ENCODE results near the gene FKBP11. TPM values are rescaled to one million over a fixed set of nuclear protein-coding genes. Genes with fewer than 3 reads are reported as not detected.

FKBP11 gene
- total RNA-seq, 1 experiment from 2014 or later: 6.0 TPM

DNA sequence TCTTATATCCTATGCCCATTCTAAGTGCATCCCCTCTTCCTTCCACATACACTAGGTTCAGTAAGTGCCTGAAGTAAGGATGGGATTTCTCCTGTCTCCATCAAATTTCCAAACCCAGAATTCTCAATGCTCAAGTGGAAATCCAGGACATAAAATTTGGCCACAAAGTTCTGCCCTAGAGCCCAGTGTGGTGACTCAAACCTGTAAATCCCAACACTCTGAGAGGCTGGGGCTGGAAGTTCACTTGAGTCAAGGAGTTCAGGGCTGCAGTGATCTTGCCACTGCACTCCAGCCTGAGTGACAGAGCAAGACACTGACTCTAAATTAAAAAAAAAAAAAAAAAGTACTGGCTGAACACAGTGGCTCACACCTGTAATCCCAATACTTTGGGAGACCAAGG lies 36.5 kb upstream of the FKBP11 start:
- no peak overlapping the region for H3K27ac ChIP-seq
- no peaks in the 10 kb centered on the region for H3K9me3 ChIP-seq (replicated peaks)
- peaks cover 5% of the 10 kb centered on the region for H3K27me3 ChIP-seq (replicated peaks)
- H3K4me1 ChIP-seq (replicated peaks): peaks cover 11% of the 10 kb centered on the region
- no peak overlapping the region for H3K4me3 ChIP-seq
- H3K36me3 ChIP-seq: peaks cover 5% of the 10 kb centered on the region; the same call in 1 of the 2 replicates
- no peak for DNase-seq (ENCODE audit: low read depth in 1 of 2, low spot score in 2 of 2)

DNA sequence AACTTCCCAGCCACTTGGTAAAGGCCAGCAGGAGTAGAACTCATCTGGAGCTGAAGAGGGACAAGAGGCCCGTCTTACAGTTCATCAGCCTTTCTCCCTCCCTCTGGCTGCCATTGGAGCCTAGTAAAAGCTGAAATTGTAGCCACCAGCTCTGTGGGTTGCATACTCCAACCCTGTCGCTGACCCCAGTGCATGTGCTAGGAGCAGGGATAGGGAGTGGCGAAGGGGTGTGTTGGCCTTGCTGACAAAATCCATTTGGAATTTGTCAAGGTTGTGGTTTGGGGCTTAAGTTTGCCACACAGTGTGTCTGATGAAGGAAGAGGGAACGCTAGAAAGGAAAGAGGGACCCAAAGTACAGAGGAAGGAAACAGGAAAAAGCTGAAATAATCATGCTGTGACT lies 36.0 kb upstream of the FKBP11 start:
- H3K9me3 ChIP-seq (replicated peaks): no peaks in the 10 kb centered on the region
- peaks cover 5% of the 10 kb centered on the region; the same call in 1 of the 2 replicates for H3K36me3 ChIP-seq
- no peak overlapping the region for H3K27ac ChIP-seq
- H3K4me1 ChIP-seq (replicated peaks): peaks cover 11% of the 10 kb centered on the region
- DNase-seq (ENCODE audit: low read depth in 1 of 2, low spot score in 2 of 2): no peak
- H3K4me3 ChIP-seq: no peak overlapping the region
- H3K27me3 ChIP-seq (replicated peaks): peaks cover 5% of the 10 kb centered on the region

- H3K36me3 ChIP-seq: peaks cover 8% of the 10 kb centered on the region
- H3K27me3 ChIP-seq (replicated peaks): peaks cover 5% of the 10 kb centered on the region
- no peak for DNase-seq (ENCODE audit: low read depth in 1 of 2, low spot score in 2 of 2)
- no peak overlapping the region for H3K4me3 ChIP-seq
- no peaks in the 10 kb centered on the region for H3K9me3 ChIP-seq (replicated peaks)
- H3K4me1 ChIP-seq (replicated peaks): peaks cover 14% of the 10 kb centered on the region
- no peak overlapping the region for H3K27ac ChIP-seq
Observed at GRCh38 chr12:48960834-48961233, 35.5 kb upstream of the FKBP11 start.

GRCh38 chr12:48958049-48958388 lies 32.7 kb upstream of the FKBP11 start:
- no peak overlapping the region for H3K27ac ChIP-seq
- H3K36me3 ChIP-seq: peaks cover 36% of the 10 kb centered on the region
- no peak for DNase-seq (ENCODE audit: low read depth in 1 of 2, low spot score in 2 of 2)
- peaks cover 23% of the 10 kb centered on the region for H3K4me1 ChIP-seq (replicated peaks)
- H3K9me3 ChIP-seq (replicated peaks): no peaks in the 10 kb centered on the region
- H3K27me3 ChIP-seq (replicated peaks): peaks cover 5% of the 10 kb centered on the region
- H3K4me3 ChIP-seq: peak overlapping the region; percentile 94

GRCh38 chr12:48957141-48958048 lies 32.1 kb upstream of the FKBP11 start, which contains the start of gene ARF3:
Gene ARF3 (minus strand): TSS chr12:48957487. CDS start chr12:48941095, 16,392 bp downstream.
- Histone ChIP-seq H3K27ac (peak within 1 kb of the TSS; percentile 43), H3K4me1 (replicated peaks) (peaks cover 23% of the 10 kb centered on the region), H3K4me3 (peak within 1 kb of the TSS; percentile 94), H3K36me3 (peaks cover 43% of the 10 kb centered on the region), H3K9me3 (replicated peaks) (no peaks in the 10 kb centered on the region), H3K27me3 (replicated peaks) (peaks cover 5% of the 10 kb centered on the region)
- DNase-seq (ENCODE audit: low read depth in 1 of 2, low spot score in 2 of 2): peak; percentile 83 to 95

GRCh38 chr12:48956279-48957140 lies 31.2 kb upstream of the FKBP11 start:
- Histone ChIP-seq H3K36me3 (peaks cover 48% of the 10 kb centered on the region), H3K4me1 (replicated peaks) (peaks cover 20% of the 10 kb centered on the region), H3K9me3 (replicated peaks) (no peaks in the 10 kb centered on the region), H3K27me3 (replicated peaks) (peaks cover 5% of the 10 kb centered on the region), H3K4me3 (peak overlapping the region; percentile 94), H3K27ac (peak overlapping the region; percentile 43)
- peak; percentile 92 to 93 for DNase-seq (ENCODE audit: low read depth in 1 of 2, low spot score in 2 of 2)

- Histone ChIP-seq H3K4me3 (no peak overlapping the region), H3K9me3 (replicated peaks) (no peaks in the 10 kb centered on the region), H3K36me3 (peaks cover 53% of the 10 kb centered on the region), H3K4me1 (replicated peaks) (peaks cover 17% of the 10 kb centered on the region), H3K27ac (no peak overlapping the region), H3K27me3 (replicated peaks) (peaks cover 5% of the 10 kb centered on the region; the same call in 1 of the 2 replicates)
- no peak for DNase-seq (ENCODE audit: low read depth in 1 of 2, low spot score in 2 of 2)
Observed at GRCh38 chr12:48954841-48955501, 29.7 kb upstream of the FKBP11 start.

DNA sequence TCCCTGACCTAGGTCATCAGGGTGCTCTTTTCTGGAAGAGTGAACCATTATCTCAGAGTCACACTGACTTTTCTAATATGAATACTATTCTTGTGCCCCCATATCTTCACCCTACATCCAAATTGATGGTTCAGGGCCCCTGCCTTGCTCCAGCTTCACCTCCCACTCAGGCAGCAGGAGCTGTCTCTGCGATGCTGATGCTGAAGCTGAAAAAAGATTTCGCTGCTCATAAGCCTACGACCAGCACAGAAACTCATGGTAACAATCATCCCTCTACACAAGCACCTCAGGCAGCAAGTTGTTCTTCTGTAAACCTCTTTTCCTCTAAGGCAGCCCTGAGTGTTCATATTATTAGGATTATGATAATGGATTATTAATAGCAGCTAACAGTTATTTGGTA lies 28.8 kb upstream of the FKBP11 start:
- peaks cover 17% of the 10 kb centered on the region for H3K4me1 ChIP-seq (replicated peaks)
- H3K27me3 ChIP-seq (replicated peaks): 0 out of 2 replicates have a peak, but pooled peaks cover 1% of the 10 kb centered on the region
- H3K4me3 ChIP-seq: no peak overlapping the region
- H3K9me3 ChIP-seq (replicated peaks): no peaks in the 10 kb centered on the region
- peaks cover 61% of the 10 kb centered on the region for H3K36me3 ChIP-seq
- H3K27ac ChIP-seq: no peak overlapping the region
- DNase-seq (ENCODE audit: low read depth in 1 of 2, low spot score in 2 of 2): no peak

GRCh38 chr12:48952691-48953090 lies 27.4 kb upstream of the FKBP11 start:
- Histone ChIP-seq H3K36me3 (peaks cover 61% of the 10 kb centered on the region), H3K4me1 (replicated peaks) (peaks cover 14% of the 10 kb centered on the region), H3K27ac (no peak overlapping the region), H3K4me3 (no peak overlapping the region), H3K9me3 (replicated peaks) (no peaks in the 10 kb centered on the region), H3K27me3 (replicated peaks) (no peaks in the 10 kb centered on the region)
- no peak for DNase-seq (ENCODE audit: low read depth in 1 of 2, low spot score in 2 of 2)

GRCh38 chr12:48947727-48948126 lies 22.4 kb upstream of the FKBP11 start:
- H3K27ac ChIP-seq: no peak overlapping the region
- no peaks in the 10 kb centered on the region for H3K4me1 ChIP-seq (replicated peaks)
- H3K27me3 ChIP-seq (replicated peaks): no peaks in the 10 kb centered on the region
- peaks cover 31% of the 10 kb centered on the region for H3K36me3 ChIP-seq
- no peak for DNase-seq (ENCODE audit: low read depth in 1 of 2, low spot score in 2 of 2)
- H3K4me3 ChIP-seq: no peak overlapping the region
- H3K9me3 ChIP-seq (replicated peaks): no peaks in the 10 kb centered on the region

GRCh38 chr12:48946943-48947342 lies 21.7 kb upstream of the FKBP11 start:
- Histone ChIP-seq H3K27ac (no peak overlapping the region), H3K36me3 (peaks cover 29% of the 10 kb centered on the region), H3K4me3 (no peak overlapping the region), H3K4me1 (replicated peaks) (no peaks in the 10 kb centered on the region), H3K27me3 (replicated peaks) (no peaks in the 10 kb centered on the region), H3K9me3 (replicated peaks) (no peaks in the 10 kb centered on the region)
- DNase-seq (ENCODE audit: low read depth in 1 of 2, low spot score in 2 of 2): no peak

- no peak overlapping the region for H3K4me3 ChIP-seq
- H3K9me3 ChIP-seq (replicated peaks): no peaks in the 10 kb centered on the region
- DNase-seq (ENCODE audit: low read depth in 1 of 2, low spot score in 2 of 2): no peak
- H3K27ac ChIP-seq: no peak overlapping the region
- H3K4me1 ChIP-seq (replicated peaks): no peaks in the 10 kb centered on the region
- H3K27me3 ChIP-seq (replicated peaks): no peaks in the 10 kb centered on the region
- peaks cover 33% of the 10 kb centered on the region for H3K36me3 ChIP-seq
Observed at GRCh38 chr12:48946205-48946604, 20.9 kb upstream of the FKBP11 start.

DNA sequence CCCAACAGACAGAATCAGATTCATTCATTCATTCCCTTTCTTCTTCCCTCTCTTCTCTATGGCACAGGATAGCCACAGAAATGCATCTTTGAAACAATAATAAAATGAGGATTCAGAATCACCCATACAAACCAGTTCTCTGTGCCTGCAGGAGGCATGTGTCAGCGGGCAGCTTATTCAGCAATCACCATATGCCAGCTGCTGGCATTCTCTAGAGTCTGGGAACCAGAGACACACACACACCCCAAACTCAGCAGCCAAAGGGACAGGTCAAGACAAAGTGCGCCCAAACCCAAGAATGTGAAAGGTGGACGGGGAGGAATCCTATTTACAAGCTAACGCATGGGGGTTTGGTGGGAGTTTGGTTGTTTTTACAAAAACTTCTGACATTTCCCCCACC lies 17.9 kb upstream of the FKBP11 start:
- no peak for DNase-seq (ENCODE audit: low read depth in 1 of 2, low spot score in 2 of 2)
- no peak overlapping the region for H3K4me3 ChIP-seq
- no peak overlapping the region for H3K27ac ChIP-seq
- H3K36me3 ChIP-seq: peaks cover 48% of the 10 kb centered on the region
- no peaks in the 10 kb centered on the region for H3K9me3 ChIP-seq (replicated peaks)
- no peaks in the 10 kb centered on the region for H3K4me1 ChIP-seq (replicated peaks)
- no peaks in the 10 kb centered on the region for H3K27me3 ChIP-seq (replicated peaks)
